Measurements from ENCODE around the gene NEDD4L.

The NEDD4L gene

GRCh38 chr18:58347135-58347534 is 303.1 kb downstream of the NEDD4L start:
- CTCF ChIA-PET: no interaction called here
- DNase-seq (ENCODE audit: low spot score): no peak
- no peak for TF ChIP-seq CTCF (conservative IDR thresholded peaks at IDR 0.05; ENCODE audit: low read depth)
- POLR2A ChIA-PET (ENCODE audit: low non-redundant PET): no interaction called here
- H3K27ac ChIP-seq: no peak overlapping the region

- no peak overlapping the region for H3K27ac ChIP-seq
- ChIA-PET CTCF (no interaction called here), POLR2A (ENCODE audit: low non-redundant PET) (no interaction called here)
- no peak for DNase-seq (ENCODE audit: low spot score)
- no peak for TF ChIP-seq CTCF (conservative IDR thresholded peaks at IDR 0.05; ENCODE audit: low read depth)
Observed at GRCh38 chr18:58348517-58348916, 304.5 kb downstream of the NEDD4L start.

GRCh38 chr18:58348951-58349350 is 304.9 kb downstream of the NEDD4L start:
- ChIA-PET POLR2A (ENCODE audit: low non-redundant PET) (no interaction called here), CTCF (no interaction called here)
- TF ChIP-seq CTCF (conservative IDR thresholded peaks at IDR 0.05; ENCODE audit: low read depth): no peak
- no peak overlapping the region for H3K27ac ChIP-seq
- no peak for DNase-seq (ENCODE audit: low spot score)

- no peak for TF ChIP-seq CTCF (conservative IDR thresholded peaks at IDR 0.05; ENCODE audit: low read depth)
- ChIA-PET POLR2A (ENCODE audit: low non-redundant PET) (no interaction called here), CTCF (interaction anchor here (0.6 kb wide), 1 partner anchor 588 kb away, joined by 3 read pairs; no protein-coding TSS in a partner anchor)
- no peak for DNase-seq (ENCODE audit: low spot score)
- no peak overlapping the region for H3K27ac ChIP-seq
Observed at GRCh38 chr18:58349650-58350049, 305.6 kb downstream of the NEDD4L start.

- DNase-seq (ENCODE audit: low spot score): no peak
- POLR2A ChIA-PET (ENCODE audit: low non-redundant PET): no interaction called here
- CTCF ChIA-PET: interaction anchor here (0.6 kb wide), 1 partner anchor 589 kb away, joined by 3 read pairs; no protein-coding TSS in a partner anchor
- no peak for TF ChIP-seq CTCF (conservative IDR thresholded peaks at IDR 0.05; ENCODE audit: low read depth)
- H3K27ac ChIP-seq: no peak overlapping the region
Observed at GRCh38 chr18:58350526-58350925, 306.5 kb downstream of the NEDD4L start.

- POLR2A ChIA-PET (ENCODE audit: low non-redundant PET): no interaction called here
- no peak overlapping the region for H3K27ac ChIP-seq
- no peak for DNase-seq (ENCODE audit: low spot score)
- CTCF ChIA-PET: no interaction called here
- no peak for TF ChIP-seq CTCF (conservative IDR thresholded peaks at IDR 0.05; ENCODE audit: low read depth)
Observed at GRCh38 chr18:58351776-58352175, 307.8 kb downstream of the NEDD4L start.

GRCh38 chr18:58353581-58353980 is 309.6 kb downstream of the NEDD4L start:
- CTCF ChIA-PET: no interaction called here
- no peak for TF ChIP-seq CTCF (conservative IDR thresholded peaks at IDR 0.05; ENCODE audit: low read depth)
- POLR2A ChIA-PET (ENCODE audit: low non-redundant PET): no interaction called here
- no peak overlapping the region for H3K27ac ChIP-seq
- DNase-seq (ENCODE audit: low spot score): no peak
